IMR-90 (cell line): ENCODE results near the gene MGAT5B. TPM values are rescaled to one million over a fixed set of nuclear protein-coding genes. Genes with fewer than 3 reads are reported as not detected.

Source experiments
- ATAC-seq: fragments of 200-7000 bp; cut with Tn5 transposase; 2 replicates; pipeline ENCODE4 v1.9.1; 2020; ENCODE audit warnings: low read depth, mild to moderate bottlenecking, moderate library complexity
- BruUV-seq: library from RNA; stranded (reverse); fragments of 400-500 nt; replicated peaks from 2 replicates; lab custom pipeline; 2021; lab: Mats Ljungman, UMichigan
- CTCF ChIA-PET: fragments of 300-600 bp; formaldehyde crosslinking; extraction: SDS; loops from one replicate; lab custom pipeline; 2021; ENCODE audit warnings: antibody characterized with exemption; lab: Yijun Ruan, JAX
- POLR2A ChIA-PET: fragments of 300-600 bp; sonication (Branson Sonifier 250); formaldehyde crosslinking; loops from one replicate; lab custom pipeline; 2022; ENCODE audit warnings: antibody characterized with exemption; ENCODE audit not compliant: unreplicated experiment; lab: Charles Lee
- DNase-seq: peaks from one replicate; pipeline ENCODE4 v3.0.0; 2013
- H2AFZ ChIP-seq: replicated peaks from 2 replicates; pipeline ENCODE3; 2013; ENCODE audit warnings: low read length, mild to moderate bottlenecking; ENCODE audit not compliant: poor library complexity
- H2AK5ac ChIP-seq: 2 replicates; pipeline ENCODE4 v1.6.1; 2013; ENCODE audit warnings: low read depth, low read length, inconsistent platforms
- H2AK9ac ChIP-seq: replicated peaks from 2 replicates; pipeline ENCODE3; 2013; ENCODE audit warnings: mild to moderate bottlenecking, low read depth, low read length, moderate library complexity; ENCODE audit not compliant: poor library complexity
- H2BK120ac ChIP-seq: 2 replicates; pipeline ENCODE4 v1.6.1; 2013; ENCODE audit warnings: low read depth, low read length, inconsistent platforms
- H2BK15ac ChIP-seq: 3 replicates; pipeline ENCODE4 v1.6.1; 2013; ENCODE audit warnings: low read depth, low read length, inconsistent platforms
- H2BK20ac ChIP-seq: 2 replicates; pipeline ENCODE4 v1.6.1; 2013; ENCODE audit warnings: low read depth, mild to moderate bottlenecking, inconsistent platforms, low read length, moderate library complexity
- H2BK5ac ChIP-seq: 2 replicates; pipeline ENCODE4 v1.6.1; 2013; ENCODE audit warnings: mild to moderate bottlenecking, low read depth, low read length, inconsistent platforms; ENCODE audit not compliant: poor library complexity, severe bottlenecking
- H3K14ac ChIP-seq: replicated peaks from 2 replicates; pipeline ENCODE4 v1.6.1; 2013; ENCODE audit warnings: low read depth, low read length, inconsistent platforms
- H3K18ac ChIP-seq: 2 replicates; pipeline ENCODE4 v1.6.1; 2013; ENCODE audit warnings: low read depth, low read length, control low read depth
- H3K23ac ChIP-seq: 2 replicates; pipeline ENCODE4 v1.6.1; 2013; ENCODE audit warnings: low read depth, low read length, inconsistent platforms
- H3K27ac ChIP-seq: 2 replicates; pipeline ENCODE4 v1.5.1; 2013; ENCODE audit warnings: mild to moderate bottlenecking, control low read depth, low read length; ENCODE audit not compliant: insufficient read depth
- H3K27me3 ChIP-seq: 2 replicates; pipeline ENCODE4 v1.6.1; 2013; ENCODE audit warnings: low read length; ENCODE audit not compliant: control insufficient read depth, insufficient read depth
- H3K36me3 ChIP-seq: 2 replicates; pipeline ENCODE4 v1.6.1; 2013; ENCODE audit warnings: low read length, mixed read lengths; ENCODE audit not compliant: control insufficient read depth, insufficient read depth
- H3K4ac ChIP-seq: 2 replicates; pipeline ENCODE4 v1.6.1; 2013; ENCODE audit warnings: low read depth, low read length, inconsistent platforms
- H3K4me1 ChIP-seq: 2 replicates; pipeline ENCODE4 v1.6.1; 2013; ENCODE audit warnings: low read length, mixed read lengths; ENCODE audit not compliant: control insufficient read depth, insufficient read depth
- H3K4me2 ChIP-seq: 2 replicates; pipeline ENCODE4 v1.6.1; 2013; ENCODE audit warnings: low read depth, mild to moderate bottlenecking, control low read depth, low read length, moderate library complexity
- H3K4me3 ChIP-seq: 2 replicates; pipeline ENCODE4 v1.5.1; 2013; ENCODE audit warnings: low read depth, mild to moderate bottlenecking, control low read depth, low read length, moderate library complexity; ENCODE audit not compliant: insufficient read depth
- H3K56ac ChIP-seq: 2 replicates; pipeline ENCODE4 v1.6.1; 2013; ENCODE audit warnings: low read length, inconsistent platforms; ENCODE audit not compliant: insufficient read depth; ENCODE audit errors: extremely low read depth
- H3K79me1 ChIP-seq, 2 experiments: 2 replicates each; pipeline ENCODE4 v1.6.1; 2013; ENCODE audit warnings: low read length in 2 of 2, inconsistent platforms in 1 of 2, low read depth in 1 of 2
- H3K9ac ChIP-seq: 2 replicates; pipeline ENCODE4 v1.6.1; 2013; ENCODE audit warnings: low read depth, low read length, control low read depth
- H3K9me1 ChIP-seq: 2 replicates; pipeline ENCODE4 v1.6.1; 2013; ENCODE audit warnings: low read length, inconsistent platforms; ENCODE audit not compliant: insufficient read depth
- H3K9me3 ChIP-seq: 2 replicates; pipeline ENCODE4 v1.6.1; 2013; ENCODE audit warnings: low read length; ENCODE audit not compliant: control insufficient read depth, insufficient read depth
- H4K20me1 ChIP-seq: 2 replicates; pipeline ENCODE4 v1.6.1; 2013; ENCODE audit warnings: low read length, inconsistent platforms; ENCODE audit not compliant: insufficient read depth
- H4K5ac ChIP-seq: 2 replicates; pipeline ENCODE4 v1.6.1; 2013; ENCODE audit warnings: mild to moderate bottlenecking, low read depth, low read length, control low read depth
- H4K8ac ChIP-seq, 2 experiments: 2 replicates each; pipeline ENCODE4 v1.6.1; 2013; ENCODE audit warnings: low read depth in 2 of 2, low read length in 2 of 2, control low read depth in 1 of 2, inconsistent platforms in 1 of 2
- H4K91ac ChIP-seq: 2 replicates; pipeline ENCODE4 v1.6.1; 2013; ENCODE audit warnings: low read depth, low read length, inconsistent platforms; ENCODE audit not compliant: insufficient read depth
- BHLHE40 ChIP-seq: fragments of 150-350 bp; IDR thresholded peaks from 2 replicates; pipeline ENCODE4 v1.6.1; 2016; ENCODE audit warnings: mild to moderate bottlenecking, low read depth, low read length
- CEBPB ChIP-seq: IDR thresholded peaks from 2 replicates; pipeline ENCODE4 v1.6.1; 2012; ENCODE audit warnings: low read depth, low read length, improper control_type of control experiment
- CHD1 ChIP-seq: IDR thresholded peaks from 2 replicates; pipeline ENCODE4 v1.6.1; 2012; ENCODE audit warnings: low read depth, low read length, improper control_type of control experiment
- CTCF ChIP-seq: conservative IDR thresholded peaks from 2 replicates; pipeline ENCODE4 v1.5.1; 2012; ENCODE audit warnings: mild to moderate bottlenecking, low read depth, low read length, improper control_type of control experiment
- ELK1 ChIP-seq: fragments of 150-350 bp; IDR thresholded peaks from 2 replicates; pipeline ENCODE4 v1.6.1; 2016; ENCODE audit warnings: low read depth, mild to moderate bottlenecking, low read length, moderate library complexity, borderline replicate concordance
- FOS ChIP-seq: fragments of 150-350 bp; IDR thresholded peaks from 2 replicates; pipeline ENCODE4 v1.6.1; 2016; ENCODE audit warnings: low read depth, low read length
- MAFK ChIP-seq: IDR thresholded peaks from 2 replicates; pipeline ENCODE4 v1.6.1; 2012; ENCODE audit warnings: low read depth, low read length, improper control_type of control experiment
- MAZ ChIP-seq: IDR thresholded peaks from 2 replicates; pipeline ENCODE4 v1.6.1; 2012; ENCODE audit warnings: low read depth, mild to moderate bottlenecking, low read length, improper control_type of control experiment, moderate library complexity, borderline replicate concordance
- MXI1 ChIP-seq: IDR thresholded peaks from 2 replicates; pipeline ENCODE4 v1.6.1; 2012; ENCODE audit warnings: low read depth, mild to moderate bottlenecking, low read length, moderate library complexity, borderline replicate concordance
- NFE2L2 ChIP-seq: fragments of 150-350 bp; IDR thresholded peaks from 2 replicates; pipeline ENCODE4 v1.6.1; 2016; ENCODE audit warnings: low read depth, mild to moderate bottlenecking, low read length
- POLR2A ChIP-seq: IDR thresholded peaks from 2 replicates; pipeline ENCODE4 v1.6.1; 2012; ENCODE audit warnings: mild to moderate bottlenecking, low read depth, low read length
- RAD21 ChIP-seq: IDR thresholded peaks from 2 replicates; pipeline ENCODE4 v1.6.1; 2012; ENCODE audit warnings: low read length, improper control_type of control experiment
- RCOR1 ChIP-seq: IDR thresholded peaks from 2 replicates; pipeline ENCODE4 v1.6.1; 2012; ENCODE audit warnings: mild to moderate bottlenecking, low read length, improper control_type of control experiment; ENCODE audit not compliant: insufficient replicate concordance
- RFX5 ChIP-seq: IDR thresholded peaks from 2 replicates; pipeline ENCODE4 v1.8.0; 2012; ENCODE audit warnings: low read depth, mild to moderate bottlenecking, low read length, moderate library complexity
- SMC3 ChIP-seq: fragments of 150-350 bp; IDR thresholded peaks from 2 replicates; pipeline ENCODE4 v1.6.1; 2016; ENCODE audit warnings: low read depth, mild to moderate bottlenecking, antibody characterized with exemption, low read length, moderate library complexity
- USF2 ChIP-seq: fragments of 150-350 bp; IDR thresholded peaks from 2 replicates; pipeline ENCODE4 v1.6.1; 2017; ENCODE audit warnings: mild to moderate bottlenecking, antibody characterized with exemption, low read length, low read depth
- WGBS, 2 experiments: methylation state at CpG; one replicate each; pipeline versions ENCODE4 v1.1.5 to v1.1.7; 2013; ENCODE audit warnings: missing lambda C conversion rate in 2 of 2; ENCODE audit not compliant: insufficient read length in 1 of 2; ENCODE audit errors: extremely low coverage in 2 of 2; 5-methylcytosine and 5-hydroxymethylcytosine counted together
- dilution Hi-C: fragments of 300-500 bp; cut with HindIII; formaldehyde crosslinking; loops from one replicate; pipeline ENCODE4 v1.14.3; 2018; ENCODE audit warnings: low sequenced_read_pairs; ENCODE audit not compliant: unreplicated experiment
- in situ Hi-C: fragments of 300-500 bp; cut with MboI; formaldehyde crosslinking; loops from 3 replicates; pipeline ENCODE4 v1.14.3; 2019; ENCODE audit warnings: low sequenced_read_pairs, inconsistent platforms, mixed read lengths
- intact Hi-C: fragments of 100-400 bp; cut with micrococcal nuclease; formaldehyde crosslinking; loops from 2 replicates; pipeline ENCODE4 v1.10.0; 2022
- polyA plus RNA-seq, 3 experiments: library from polyadenylated mRNA; depleted of rRNA; stranded (reverse); fragments of >200 nt; gene quantifications; 2 replicates each; pipeline ENCODE4 v1.2.3, GENCODE V29; 2012; ENCODE audit warnings: low replicate concordance in 1 of 3
- total RNA-seq: library from RNA; depleted of rRNA; stranded (reverse); fragments of >200 nt; gene quantifications from 2 replicates; pipeline ENCODE4 v1.2.3, GENCODE V29; 2012

MGAT5B gene
- total and polyA plus RNA-seq, 2 of the 4 experiments (the other 2 are of a cell fraction) = 0.54 to 2.0 TPM

- H2BK20ac ChIP-seq = no peak overlapping the region
- CTCF ChIA-PET = no interaction called here
- no peak overlapping the region for H2BK5ac ChIP-seq
- no peaks in the 10 kb centered on the region for H3K79me1 ChIP-seq
- H2BK15ac ChIP-seq = no peak overlapping the region
- H3K18ac ChIP-seq = no peak overlapping the region
- no peak overlapping the region for H2BK120ac ChIP-seq
- no peak overlapping the region for H3K4me2 ChIP-seq
- H4K20me1 ChIP-seq = no peaks in the 10 kb centered on the region
- peaks cover 2% of the 10 kb centered on the region; the same call in 1 of the 2 replicates for H3K9me3 ChIP-seq
- H3K36me3 ChIP-seq = no peaks in the 10 kb centered on the region
- no peak overlapping the region for H2AFZ ChIP-seq
- no peak overlapping the region for H4K5ac ChIP-seq
- H3K4ac ChIP-seq = no peak overlapping the region
- no peak overlapping the region for H3K23ac ChIP-seq
- ATAC-seq (no peak), DNase-seq (no peak)
- in situ Hi-C loops = no loop called here
- H3K9ac ChIP-seq = no peak overlapping the region
- no peaks in the 10 kb centered on the region for H3K9me1 ChIP-seq
- TF ChIP-seq MAZ (no peak), SMC3 (no peak), CTCF (no peak), RAD21 (no peak), MAFK (no peak), NFE2L2 (no peak), ELK1 (no peak), BHLHE40 (no peak), POLR2A (no peak), CHD1 (no peak), RFX5 (no peak), RCOR1 (no peak), FOS (no peak), CEBPB (no peak), MXI1 (no peak), USF2 (no peak)
- H3K4me3 ChIP-seq = no peak overlapping the region
- no peaks in the 10 kb centered on the region for H3K4me1 ChIP-seq
- H4K91ac ChIP-seq = no peak overlapping the region
- intact Hi-C loops = no loop called here
- POLR2A ChIA-PET = no interaction called here
- no peak overlapping the region for H2AK5ac ChIP-seq
- H3K27me3 ChIP-seq = peaks cover 39% of the 10 kb centered on the region
- H3K56ac ChIP-seq = no peak overlapping the region
- H2AK9ac ChIP-seq = no peak overlapping the region
- H3K14ac ChIP-seq = no peak overlapping the region
- dilution Hi-C loops = no loop called here
- no TSS peak for BruUV-seq
- 100% methylated on average over 1 of the region's 2 CpGs; no CpG with 5 or more reads in 1 of the 2 experiments for WGBS, 2 experiments
- no peak overlapping the region for H4K8ac ChIP-seq
- H3K27ac ChIP-seq = no peak overlapping the region
Observed at GRCh38 chr17:76847031-76847430, 21.2 kb upstream of the MGAT5B start.
